DOHH2 (cell line): ENCODE measurements around the gene STN1.

Experiments
- H3F3A ChIP-seq: fragments of 200-600 bp; sonication (generic), shearing (Covaris generic); 2 replicates; pipeline ENCODE4 v1.6.0; 2016; ENCODE audit warnings: antibody characterized with exemption, mild to moderate bottlenecking; ENCODE audit not compliant: control insufficient read depth, insufficient read depth
- H3K27ac ChIP-seq: fragments of 200-600 bp; sonication (generic); 2 replicates; pipeline ENCODE4 v1.5.1; 2014; ENCODE audit warnings: low read depth, mild to moderate bottlenecking, low read length, moderate library complexity
- H3K27me3 ChIP-seq: fragments of 200-600 bp; sonication (generic); 2 replicates; pipeline ENCODE4 v1.6.1; 2014; ENCODE audit warnings: mild to moderate bottlenecking, low read length, mixed read lengths; ENCODE audit not compliant: control insufficient read depth
- H3K36me3 ChIP-seq: fragments of 200-600 bp; sonication (generic); 2 replicates; pipeline ENCODE4 v1.6.1; 2014; ENCODE audit warnings: mild to moderate bottlenecking, low read length, moderate library complexity, mixed read lengths; ENCODE audit not compliant: control insufficient read depth
- H3K4me1 ChIP-seq: fragments of 200-600 bp; sonication (generic); 2 replicates; pipeline ENCODE4 v1.6.1; 2014; ENCODE audit warnings: mild to moderate bottlenecking, low read length, mixed read lengths; ENCODE audit not compliant: control insufficient read depth
- H3K4me2 ChIP-seq: fragments of 200-600 bp; sonication (generic); 2 replicates; pipeline ENCODE4 v1.6.0; 2014; ENCODE audit warnings: mild to moderate bottlenecking, low read length, moderate library complexity
- H3K4me3 ChIP-seq: fragments of 200-600 bp; sonication (generic); 2 replicates; pipeline ENCODE4 v1.5.1; 2014; ENCODE audit warnings: mild to moderate bottlenecking, low read length, mixed read lengths
- H3K79me2 ChIP-seq: fragments of 200-600 bp; sonication (generic); 2 replicates; pipeline ENCODE4 v1.6.1; 2014; ENCODE audit warnings: mild to moderate bottlenecking, low read length, mixed read lengths; ENCODE audit not compliant: control insufficient read depth
- H3K9me2 ChIP-seq: fragments of 200-600 bp; sonication (generic); replicated peaks from 2 replicates; pipeline ENCODE4 v1.6.1; 2014; ENCODE audit warnings: mild to moderate bottlenecking, low read length, mixed read lengths; ENCODE audit not compliant: control insufficient read depth
- H3K9me3 ChIP-seq: fragments of 200-600 bp; sonication (generic); 2 replicates; pipeline ENCODE4 v1.6.1; 2014; ENCODE audit warnings: antibody characterized with exemption, low read length, mixed read lengths; ENCODE audit not compliant: control insufficient read depth, insufficient read depth
- H4K20me1 ChIP-seq: fragments of 200-600 bp; sonication (generic); 2 replicates; pipeline ENCODE4 v1.6.0; 2014; ENCODE audit warnings: low read depth, mild to moderate bottlenecking, antibody characterized with exemption, low read length, moderate library complexity; ENCODE audit not compliant: control insufficient read depth, insufficient read depth
- CTCF ChIP-seq: fragments of 200-600 bp; sonication (generic); IDR thresholded peaks from one replicate; pipeline ENCODE4 v1.5.1; 2014; ENCODE audit warnings: antibody characterized with exemption, mild to moderate bottlenecking, low read depth, low read length; ENCODE audit not compliant: poor library complexity, severe bottlenecking
- EZH2phosphoT487 ChIP-seq: fragments of 200-600 bp; sonication (generic); IDR thresholded peaks from 2 replicates; pipeline ENCODE4 v1.6.1; 2017; ENCODE audit warnings: borderline replicate concordance, mild to moderate bottlenecking, antibody characterized with exemption, low read length, moderate library complexity, mixed read lengths

Gene STN1

GRCh38 chr10:103933557-103934121 lies 15.7 kb upstream of the STN1 start:
- no peaks in the 10 kb centered on the region for H3K9me3 ChIP-seq
- no peaks in the 10 kb centered on the region for H4K20me1 ChIP-seq
- no peak overlapping the region for H3K4me2 ChIP-seq
- no peak overlapping the region for H3K27ac ChIP-seq
- H3K4me1 ChIP-seq, result no peaks in the 10 kb centered on the region
- H3K9me2 ChIP-seq, result no peaks in the 10 kb centered on the region
- no peak for TF ChIP-seq CTCF
- TF ChIP-seq EZH2phosphoT487, result no peak
- H3F3A ChIP-seq, result no peaks in the 10 kb centered on the region
- no peaks in the 10 kb centered on the region for H3K36me3 ChIP-seq
- H3K27me3 ChIP-seq, result peaks cover 5% of the 10 kb centered on the region
- H3K79me2 ChIP-seq, result no peaks in the 10 kb centered on the region
- H3K4me3 ChIP-seq, result no peak overlapping the region

GRCh38 chr10:103932971-103933370 lies 15.0 kb upstream of the STN1 start:
- H3K4me1 ChIP-seq, result no peaks in the 10 kb centered on the region
- TF ChIP-seq CTCF (no peak), EZH2phosphoT487 (no peak)
- H3K9me2 ChIP-seq, result no peaks in the 10 kb centered on the region
- no peaks in the 10 kb centered on the region for H4K20me1 ChIP-seq
- no peaks in the 10 kb centered on the region for H3K36me3 ChIP-seq
- peaks cover 4% of the 10 kb centered on the region; the same call in 1 of the 2 replicates for H3K27me3 ChIP-seq
- no peaks in the 10 kb centered on the region for H3K9me3 ChIP-seq
- no peak overlapping the region for H3K4me3 ChIP-seq
- no peaks in the 10 kb centered on the region for H3F3A ChIP-seq
- no peak overlapping the region for H3K4me2 ChIP-seq
- H3K27ac ChIP-seq, result no peak overlapping the region
- H3K79me2 ChIP-seq, result no peaks in the 10 kb centered on the region

DNA sequence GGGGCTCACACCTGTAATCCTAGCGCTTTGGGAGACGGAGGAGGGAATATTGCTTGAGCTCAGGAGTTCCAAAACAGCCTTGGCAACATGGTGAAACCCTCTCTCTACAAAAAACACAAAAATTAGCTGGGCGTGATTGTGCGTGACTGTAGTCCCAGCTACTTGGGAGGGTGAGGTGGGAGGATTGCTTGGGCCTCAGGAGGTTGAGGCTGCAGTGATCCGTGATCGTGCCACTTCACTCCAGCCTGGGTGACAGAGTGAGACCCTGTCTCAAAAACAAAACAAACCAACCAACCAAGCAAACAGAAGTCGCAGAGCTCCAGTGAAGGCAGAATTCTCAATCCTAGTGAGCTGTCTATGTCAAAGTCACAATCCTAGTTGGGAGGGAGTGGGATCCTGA lies 14.3 kb upstream of the STN1 start:
- Histone ChIP-seq H3K27me3 (peaks cover 4% of the 10 kb centered on the region; the same call in 1 of the 2 replicates), H3K9me2 (no peaks in the 10 kb centered on the region), H3K27ac (no peak overlapping the region), H4K20me1 (no peaks in the 10 kb centered on the region), H3K9me3 (no peaks in the 10 kb centered on the region), H3F3A (no peaks in the 10 kb centered on the region), H3K36me3 (no peaks in the 10 kb centered on the region), H3K4me2 (no peak overlapping the region), H3K4me1 (no peaks in the 10 kb centered on the region), H3K4me3 (no peak overlapping the region), H3K79me2 (no peaks in the 10 kb centered on the region)
- TF ChIP-seq CTCF, result no peak
- no peak for TF ChIP-seq EZH2phosphoT487
